Vagina (tissue), 2 donors: Measurements from ENCODE around the gene L3MBTL4. TPM values are rescaled to one million over a fixed set of nuclear protein-coding genes. Genes with fewer than 3 reads are reported as not detected.

Experiments
- DNase-seq, 2 donors: peaks; one replicate each; pipeline ENCODE4 v3.0.0-alpha.2; 2017; ENCODE audit errors: extremely low spot score in 2 of 2
- H3K27ac ChIP-seq: fragments of 200-600 bp; sonication (generic); one replicate; pipeline ENCODE4 v1.5.1; 2019
- H3K27me3 ChIP-seq: fragments of 200-600 bp; sonication (generic); one replicate; pipeline ENCODE4 v1.5.1; 2019
- H3K36me3 ChIP-seq, 2 donors: fragments of 200-600 bp; sonication (generic); one replicate each; pipeline ENCODE4 v1.5.1; 2017 to 2019
- H3K4me1 ChIP-seq: fragments of 200-600 bp; sonication (generic); one replicate; pipeline ENCODE4 v1.5.1; 2019
- H3K4me3 ChIP-seq, 2 donors: fragments of 200-600 bp; sonication (generic); 1 replicate in 1 of 2; 2 replicates in 1 of 2; pipeline ENCODE4 v1.5.1; 2016 to 2019
- H3K9me3 ChIP-seq: fragments of 200-600 bp; sonication (generic); one replicate; pipeline ENCODE4 v1.5.1; 2019
- CTCF ChIP-seq, 3 experiments: fragments of 450-650 bp in 2 of 3; fragments of 200-600 bp in 1 of 3; sonication (generic) in 1 of 3; IDR thresholded peaks; one replicate each; pipeline ENCODE4 v1.5.1; 2017 to 2019; ENCODE audit warnings: antibody characterized with exemption in 3 of 3, mild to moderate bottlenecking in 2 of 3, moderate library complexity in 2 of 3
- POLR2A ChIP-seq, 2 donors: fragments of 450-650 bp; IDR thresholded peaks; one replicate each; pipeline ENCODE4 v1.6.1; 2017; ENCODE audit warnings: antibody characterized with exemption in 2 of 2, mild to moderate bottlenecking in 2 of 2, moderate library complexity in 2 of 2
- POLR2AphosphoS5 ChIP-seq, 2 donors: sonication (generic); formaldehyde crosslinking; IDR thresholded peaks; one replicate each; pipeline ENCODE4 v1.9.0; 2017; ENCODE audit warnings: antibody characterized with exemption in 2 of 2, mild to moderate bottlenecking in 2 of 2, low read depth in 1 of 2; ENCODE audit not compliant: insufficient read depth in 1 of 2
- intact Hi-C: fragments of 100-400 bp; cut with DNase I; formaldehyde crosslinking; loops from one replicate; pipeline ENCODE4 v1.15.1; 2023
- total RNA-seq: library from RNA; depleted of rRNA; stranded (reverse); fragments of >200 nt; gene quantifications from one replicate; pipeline ENCODE4 v1.2.3, GENCODE V29; 2016

Gene L3MBTL4
- total RNA-seq, 1 donor from 2014 or later = 9.6 TPM

GRCh38 chr18:6013171-6013810, 401.4 kb downstream of the L3MBTL4 start:
- H3K27me3 ChIP-seq = no peaks in the 10 kb centered on the region
- no peaks in the 10 kb centered on the region for H3K9me3 ChIP-seq
- no peak overlapping the region for H3K27ac ChIP-seq
- TF ChIP-seq CTCF (IDR thresholded peaks at IDR 0.05) = no peak
- TF ChIP-seq POLR2AphosphoS5 (IDR thresholded peaks at IDR 0.05; ENCODE audit: insufficient read depth in 1 of 2, low read depth in 1 of 2) = no peak
- TF ChIP-seq POLR2A (IDR thresholded peaks at IDR 0.05) = no peak
- no peak overlapping the region for H3K4me3 ChIP-seq
- no peak for DNase-seq
- H3K36me3 ChIP-seq = no peaks in the 10 kb centered on the region
- intact Hi-C loops = no loop called here
- no peaks in the 10 kb centered on the region for H3K4me1 ChIP-seq

GRCh38 chr18:6010921-6011320, 403.8 kb downstream of the L3MBTL4 start:
- H3K27me3 ChIP-seq = no peaks in the 10 kb centered on the region
- H3K36me3 ChIP-seq = no peaks in the 10 kb centered on the region
- intact Hi-C loops = no loop called here
- no peaks in the 10 kb centered on the region for H3K4me1 ChIP-seq
- no peak overlapping the region for H3K4me3 ChIP-seq
- H3K27ac ChIP-seq = no peak overlapping the region
- DNase-seq = no peak
- H3K9me3 ChIP-seq = no peaks in the 10 kb centered on the region
- TF ChIP-seq POLR2AphosphoS5 (IDR thresholded peaks at IDR 0.05; ENCODE audit: insufficient read depth in 1 of 2, low read depth in 1 of 2) (no peak), POLR2A (IDR thresholded peaks at IDR 0.05) (no peak), CTCF (IDR thresholded peaks at IDR 0.05) (no peak)

- intact Hi-C loops = no loop called here
- no peak for TF ChIP-seq CTCF (IDR thresholded peaks at IDR 0.05)
- no peak for TF ChIP-seq POLR2AphosphoS5 (IDR thresholded peaks at IDR 0.05; ENCODE audit: insufficient read depth in 1 of 2, low read depth in 1 of 2)
- TF ChIP-seq POLR2A (IDR thresholded peaks at IDR 0.05) = no peak
- H3K9me3 ChIP-seq = no peaks in the 10 kb centered on the region
- no peak for DNase-seq
- H3K36me3 ChIP-seq = no peaks in the 10 kb centered on the region
- no peak overlapping the region for H3K27ac ChIP-seq
- H3K4me3 ChIP-seq = no peak overlapping the region
- no peaks in the 10 kb centered on the region for H3K27me3 ChIP-seq
- H3K4me1 ChIP-seq = no peaks in the 10 kb centered on the region
These were observed 404.4 kb downstream of the L3MBTL4 start for GRCh38 chr18:6010284-6010683.

GRCh38 chr18:6009756-6010155, 405.0 kb downstream of the L3MBTL4 start:
- intact Hi-C loops = no loop called here
- Histone ChIP-seq H3K27me3 (no peaks in the 10 kb centered on the region), H3K9me3 (no peaks in the 10 kb centered on the region), H3K4me1 (no peaks in the 10 kb centered on the region), H3K4me3 (no peak overlapping the region), H3K36me3 (no peaks in the 10 kb centered on the region), H3K27ac (no peak overlapping the region)
- DNase-seq = no peak
- no peak for TF ChIP-seq POLR2AphosphoS5 (IDR thresholded peaks at IDR 0.05; ENCODE audit: insufficient read depth in 1 of 2, low read depth in 1 of 2)
- TF ChIP-seq CTCF (IDR thresholded peaks at IDR 0.05) = no peak
- TF ChIP-seq POLR2A (IDR thresholded peaks at IDR 0.05) = no peak

GRCh38 chr18:6004683-6005082, 410.0 kb downstream of the L3MBTL4 start:
- intact Hi-C loops = no loop called here
- TF ChIP-seq POLR2AphosphoS5 (IDR thresholded peaks at IDR 0.05; ENCODE audit: insufficient read depth in 1 of 2, low read depth in 1 of 2) = no peak
- TF ChIP-seq CTCF (IDR thresholded peaks at IDR 0.05) = no peak
- no peak for TF ChIP-seq POLR2A (IDR thresholded peaks at IDR 0.05)
- no peak for DNase-seq
- no peaks in the 10 kb centered on the region for H3K4me1 ChIP-seq
- H3K9me3 ChIP-seq = no peaks in the 10 kb centered on the region
- H3K27ac ChIP-seq = no peak overlapping the region
- H3K4me3 ChIP-seq = no peak overlapping the region
- H3K27me3 ChIP-seq = no peaks in the 10 kb centered on the region
- no peaks in the 10 kb centered on the region for H3K36me3 ChIP-seq
